Astrocyte (in vitro differentiated cells and primary cell): ENCODE measurements around the gene KIF3C. TPM values are rescaled to one million over a fixed set of nuclear protein-coding genes. Genes with fewer than 3 reads are reported as not detected.

Experiments used
- DNase-seq: peaks from one replicate; pipeline ENCODE4 v3.0.0-alpha.2; 2010; ENCODE audit warnings: low read depth
- FAIRE-seq: peaks from 2 replicates; lab custom pipeline; 2011; peaks lifted over from hg19 to GRCh38; lab: Jason Lieb, UNC
- H2AFZ ChIP-seq: 2 replicates; pipeline ENCODE4 v1.6.0; 2012; ENCODE audit warnings: low read depth, low read length, inconsistent platforms
- H3K27ac ChIP-seq: 2 replicates; pipeline ENCODE4 v1.5.1; 2011; ENCODE audit warnings: low read depth, low read length, inconsistent platforms
- H3K27me3 ChIP-seq: 2 replicates; pipeline ENCODE4 v1.6.0; 2011; ENCODE audit warnings: low read length, inconsistent platforms; ENCODE audit not compliant: insufficient read depth
- H3K36me3 ChIP-seq: 2 replicates; pipeline ENCODE4 v1.5.1; 2011; ENCODE audit warnings: low read length, inconsistent platforms; ENCODE audit not compliant: insufficient read depth
- H3K4me1 ChIP-seq: 2 replicates; pipeline ENCODE4 v1.5.1; 2011; ENCODE audit warnings: low read length, inconsistent platforms; ENCODE audit not compliant: insufficient read depth
- H3K4me2 ChIP-seq: 2 replicates; pipeline ENCODE4 v1.6.0; 2012; ENCODE audit warnings: low read length, inconsistent platforms
- H3K4me3 ChIP-seq: 2 replicates; pipeline ENCODE4 v1.5.1; 2011; ENCODE audit warnings: low read depth, mild to moderate bottlenecking, low read length, inconsistent platforms; ENCODE audit not compliant: insufficient read depth
- H3K79me2 ChIP-seq: 2 replicates; pipeline ENCODE4 v1.6.0; 2012; ENCODE audit warnings: mild to moderate bottlenecking, low read length, inconsistent platforms; ENCODE audit not compliant: insufficient read depth
- H3K9ac ChIP-seq: 2 replicates; pipeline ENCODE4 v1.6.0; 2012; ENCODE audit warnings: mild to moderate bottlenecking, low read length, inconsistent platforms
- H3K9me3 ChIP-seq: 2 replicates; pipeline ENCODE4 v1.5.1; 2012; ENCODE audit warnings: low read depth, mild to moderate bottlenecking, low read length, inconsistent platforms; ENCODE audit not compliant: insufficient read depth
- H4K20me1 ChIP-seq: 2 replicates; pipeline ENCODE4 v1.6.0; 2012; ENCODE audit warnings: low read length, inconsistent platforms; ENCODE audit not compliant: insufficient read depth
- H3K27ac Mint-ChIP-seq: one replicate; pipeline ENCODE4 v1.8.0; 2021; ENCODE audit warnings: mild to moderate bottlenecking, mixed read lengths; ENCODE audit not compliant: unreplicated experiment
- H3K27me3 Mint-ChIP-seq: one replicate; pipeline ENCODE4 v1.8.0; 2021; ENCODE audit warnings: low read depth, mixed read lengths; ENCODE audit not compliant: unreplicated experiment
- H3K36me3 Mint-ChIP-seq: one replicate; pipeline ENCODE4 v1.8.0; 2021; ENCODE audit warnings: low read depth, mixed read lengths; ENCODE audit not compliant: unreplicated experiment
- H3K4me1 Mint-ChIP-seq: one replicate; pipeline ENCODE4 v1.8.0; 2021; ENCODE audit warnings: low read depth, mixed read lengths; ENCODE audit not compliant: unreplicated experiment
- H3K4me3 Mint-ChIP-seq: one replicate; pipeline ENCODE4 v1.8.0; 2021; ENCODE audit warnings: mild to moderate bottlenecking, moderate library complexity, mixed read lengths; ENCODE audit not compliant: unreplicated experiment
- H3K9me3 Mint-ChIP-seq: one replicate; pipeline ENCODE4 v1.8.0; 2021; ENCODE audit warnings: mild to moderate bottlenecking, mixed read lengths; ENCODE audit not compliant: unreplicated experiment
- CTCF ChIP-seq: IDR thresholded peaks from 2 replicates; pipeline ENCODE4 v1.5.1; 2011; ENCODE audit warnings: low read depth, mild to moderate bottlenecking, inconsistent platforms, low read length, moderate library complexity; ENCODE audit not compliant: insufficient read depth
- EZH2 ChIP-seq: IDR thresholded peaks from 2 replicates; pipeline ENCODE4 v1.6.1; 2012; ENCODE audit warnings: mild to moderate bottlenecking, low read length, inconsistent platforms; ENCODE audit not compliant: insufficient read depth
- total RNA-seq: library from RNA; stranded (reverse); gene quantifications from 2 replicates; pipeline ENCODE4 v1.2.1, GENCODE V29; 2021

The KIF3C gene
- total RNA-seq, 1 donor from 2014 or later, result 38.7 TPM

GRCh38 chr2:25988134-25988533, 5.8 kb upstream of the KIF3C start:
- Histone ChIP-seq H3K4me2 (no peak overlapping the region), H3K27me3 (peaks cover 2% of the 10 kb centered on the region), H4K20me1 (no peaks in the 10 kb centered on the region), H3K9me3 (no peaks in the 10 kb centered on the region), H3K27ac (no peak overlapping the region), H2AFZ (no peak overlapping the region), H3K79me2 (no peaks in the 10 kb centered on the region), H3K9ac (no peak overlapping the region), H3K4me3 (no peak overlapping the region), H3K36me3 (no peaks in the 10 kb centered on the region), H3K4me1 (no peaks in the 10 kb centered on the region)
- peaks cover 3% of the 10 kb centered on the region for H3K27me3 Mint-ChIP-seq
- H3K36me3 Mint-ChIP-seq, result peaks cover 2% of the 10 kb centered on the region
- no peaks in the 10 kb centered on the region for H3K9me3 Mint-ChIP-seq
- DNase-seq (no peak), FAIRE-seq (no peak)
- H3K4me1 Mint-ChIP-seq, result no peaks in the 10 kb centered on the region
- H3K27ac Mint-ChIP-seq, result no peak overlapping the region
- TF ChIP-seq EZH2 (no peak), CTCF (no peak)
- H3K4me3 Mint-ChIP-seq, result no peak overlapping the region

GRCh38 chr2:25983735-25984134, 1.4 kb upstream of the KIF3C start:
- no peak for TF ChIP-seq CTCF
- no peak for TF ChIP-seq EZH2
- Mint-ChIP-seq H3K27ac (no peak overlapping the region), H3K4me1 (peaks cover 20% of the 10 kb centered on the region), H3K27me3 (peaks cover 3% of the 10 kb centered on the region), H3K36me3 (peaks cover 23% of the 10 kb centered on the region), H3K9me3 (no peaks in the 10 kb centered on the region), H3K4me3 (peak overlapping the region; percentile 84)
- H3K36me3 ChIP-seq, result no peaks in the 10 kb centered on the region
- peaks cover 9% of the 10 kb centered on the region for H4K20me1 ChIP-seq
- H3K4me1 ChIP-seq, result peaks cover 24% of the 10 kb centered on the region
- FAIRE-seq (no peak), DNase-seq (no peak)
- no peak overlapping the region for H3K27ac ChIP-seq
- no peak overlapping the region for H3K4me3 ChIP-seq
- no peak overlapping the region for H3K4me2 ChIP-seq
- no peak overlapping the region for H2AFZ ChIP-seq
- no peaks in the 10 kb centered on the region for H3K9me3 ChIP-seq
- no peak overlapping the region for H3K9ac ChIP-seq
- H3K27me3 ChIP-seq, result peaks cover 2% of the 10 kb centered on the region
- peaks cover 32% of the 10 kb centered on the region for H3K79me2 ChIP-seq

- peaks cover 23% of the 10 kb centered on the region for H3K36me3 Mint-ChIP-seq
- peaks cover 27% of the 10 kb centered on the region for H3K4me1 Mint-ChIP-seq
- FAIRE-seq (no peak), DNase-seq (no peak)
- peak overlapping the region; percentile 84 for H3K4me3 Mint-ChIP-seq
- H3K27me3 ChIP-seq, result peaks cover 2% of the 10 kb centered on the region
- no peaks in the 10 kb centered on the region for H3K9me3 ChIP-seq
- H3K36me3 ChIP-seq, result no peaks in the 10 kb centered on the region
- peak overlapping the region; percentile 83 for H3K9ac ChIP-seq
- peaks cover 32% of the 10 kb centered on the region for H3K4me1 ChIP-seq
- peak overlapping the region; percentile 86 for H2AFZ ChIP-seq
- peak overlapping the region; percentile 63 for H3K4me3 ChIP-seq
- H3K27ac ChIP-seq, result no peak overlapping the region
- H3K79me2 ChIP-seq, result peaks cover 40% of the 10 kb centered on the region
- H3K27ac Mint-ChIP-seq, result peak overlapping the region; percentile 67
- TF ChIP-seq EZH2 (no peak), CTCF (no peak)
- peaks cover 3% of the 10 kb centered on the region for H3K27me3 Mint-ChIP-seq
- peak overlapping the region; percentile 84 for H3K4me2 ChIP-seq
- H3K9me3 Mint-ChIP-seq, result no peaks in the 10 kb centered on the region
- H4K20me1 ChIP-seq, result peaks cover 14% of the 10 kb centered on the region
These were observed 627 bp upstream of the KIF3C start for GRCh38 chr2:25982968-25983280.
